Cerebellar nuclear complex (tissue), 1 donor: ENCODE measurements around the gene MCCD1.

Experiments used
- DNase-seq, 2 experiments: peaks; one replicate each; lab custom pipeline; 2025; lab: John Stamatoyannopoulos, UW

MCCD1 gene

GRCh38 chr6:31572041-31572911, 43.5 kb downstream of the MCCD1 start, which contains the start of gene LTA:
Gene LTA (plus strand): TSS chr6:31572289. CDS start chr6:31572743, 454 bp downstream.
- no peak for DNase-seq

- DNase-seq: no peak
Measured at GRCh38 chr6:31573239-31574105, 44.7 kb downstream of the MCCD1 start.

- no peak for DNase-seq
Measured at GRCh38 chr6:31574106-31575061, 45.6 kb downstream of the MCCD1 start.

GRCh38 chr6:31575335-31575901, 46.7 kb downstream of the MCCD1 start, which contains the start of gene TNF:
Gene TNF (plus strand): TSS chr6:31575565. CDS start chr6:31575742, 177 bp downstream.
- DNase-seq: no peak

- no peak for DNase-seq
Measured at GRCh38 chr6:31575952-31576685, 47.4 kb downstream of the MCCD1 start.

GRCh38 chr6:31576897-31577578, 48.3 kb downstream of the MCCD1 start:
- DNase-seq: no peak

- no peak for DNase-seq
Measured at GRCh38 chr6:31577579-31577966, 48.8 kb downstream of the MCCD1 start.

- DNase-seq: no peak
Measured at GRCh38 chr6:31578184-31579118, 49.7 kb downstream of the MCCD1 start.

GRCh38 chr6:31579119-31579505, 50.4 kb downstream of the MCCD1 start:
- DNase-seq: no peak
